ENCODE data around the gene CSNK1D.

Gene CSNK1D

DNA sequence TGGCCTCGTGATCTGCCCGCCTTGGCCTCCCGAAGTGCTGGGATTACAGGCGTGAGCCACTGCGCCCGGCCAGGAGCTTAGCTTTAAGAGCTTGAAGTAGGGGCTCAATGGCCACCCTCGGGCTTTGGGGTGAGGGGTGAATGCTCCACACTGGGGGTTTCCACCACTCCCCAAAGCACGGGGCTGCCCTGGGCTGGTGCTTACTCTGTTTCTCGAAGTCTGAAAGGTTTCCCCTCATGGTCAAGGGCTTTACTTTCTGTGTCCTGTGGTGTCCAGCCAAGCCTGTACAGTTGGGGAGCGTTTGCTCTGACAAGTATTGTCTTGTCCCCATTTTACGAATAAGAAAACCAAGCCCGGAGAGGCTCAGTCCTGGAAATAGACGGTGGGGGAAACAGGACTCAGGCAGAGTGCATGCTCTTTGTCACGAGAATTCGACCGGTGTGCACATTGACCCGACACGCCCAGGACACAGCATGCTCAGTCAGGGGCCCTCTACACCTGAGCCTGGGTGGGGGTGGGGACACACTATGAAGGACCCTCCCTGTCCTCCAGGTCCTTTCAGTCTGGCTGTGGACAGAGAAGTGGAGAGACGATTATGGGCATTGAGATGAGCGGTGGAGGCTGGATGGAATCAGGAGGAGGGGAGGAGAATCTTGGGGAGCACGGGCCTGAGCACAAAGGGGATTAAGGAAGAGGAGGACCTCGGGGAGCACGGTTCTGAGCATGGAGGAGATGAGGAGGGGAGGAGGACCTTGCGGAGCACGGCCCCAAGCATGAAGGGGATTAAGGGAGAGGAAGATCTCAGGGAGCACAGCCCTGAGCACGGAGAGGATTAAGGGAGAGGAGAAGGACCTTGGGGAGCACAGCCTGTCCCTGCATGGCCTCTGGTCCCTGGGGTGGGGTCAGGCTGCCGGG is 36.4 kb upstream of the CSNK1D start:
- no peak for DNase-seq

DNA sequence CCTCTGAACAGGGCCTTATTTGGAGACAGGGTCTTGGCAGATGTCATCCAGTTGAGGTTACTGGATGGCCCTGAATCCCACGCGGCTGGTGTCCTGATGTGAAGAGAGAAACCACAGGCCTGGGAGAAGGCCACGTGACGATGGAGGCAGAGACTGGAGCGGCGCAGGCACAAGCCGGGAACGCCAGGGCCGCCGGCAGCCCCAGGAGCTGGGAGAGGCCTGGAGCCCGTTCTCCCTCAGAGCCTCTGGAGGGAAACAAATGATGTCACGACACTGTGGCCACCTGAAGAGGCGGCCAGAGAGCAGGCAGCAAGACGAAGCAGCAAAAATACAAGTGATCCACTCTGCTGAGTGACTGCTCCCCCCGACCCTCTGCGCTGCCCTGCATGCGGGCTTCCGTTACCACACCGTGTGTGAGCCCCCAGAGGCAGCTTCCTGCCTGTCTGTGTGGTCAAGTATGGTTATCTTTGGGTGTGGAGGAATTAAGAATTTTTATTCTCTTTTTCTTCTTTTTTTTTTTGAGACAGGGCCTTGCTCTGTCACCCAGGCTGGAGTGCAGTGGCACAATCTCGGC is 32.3 kb upstream of the CSNK1D start:
- no peak for DNase-seq

DNA sequence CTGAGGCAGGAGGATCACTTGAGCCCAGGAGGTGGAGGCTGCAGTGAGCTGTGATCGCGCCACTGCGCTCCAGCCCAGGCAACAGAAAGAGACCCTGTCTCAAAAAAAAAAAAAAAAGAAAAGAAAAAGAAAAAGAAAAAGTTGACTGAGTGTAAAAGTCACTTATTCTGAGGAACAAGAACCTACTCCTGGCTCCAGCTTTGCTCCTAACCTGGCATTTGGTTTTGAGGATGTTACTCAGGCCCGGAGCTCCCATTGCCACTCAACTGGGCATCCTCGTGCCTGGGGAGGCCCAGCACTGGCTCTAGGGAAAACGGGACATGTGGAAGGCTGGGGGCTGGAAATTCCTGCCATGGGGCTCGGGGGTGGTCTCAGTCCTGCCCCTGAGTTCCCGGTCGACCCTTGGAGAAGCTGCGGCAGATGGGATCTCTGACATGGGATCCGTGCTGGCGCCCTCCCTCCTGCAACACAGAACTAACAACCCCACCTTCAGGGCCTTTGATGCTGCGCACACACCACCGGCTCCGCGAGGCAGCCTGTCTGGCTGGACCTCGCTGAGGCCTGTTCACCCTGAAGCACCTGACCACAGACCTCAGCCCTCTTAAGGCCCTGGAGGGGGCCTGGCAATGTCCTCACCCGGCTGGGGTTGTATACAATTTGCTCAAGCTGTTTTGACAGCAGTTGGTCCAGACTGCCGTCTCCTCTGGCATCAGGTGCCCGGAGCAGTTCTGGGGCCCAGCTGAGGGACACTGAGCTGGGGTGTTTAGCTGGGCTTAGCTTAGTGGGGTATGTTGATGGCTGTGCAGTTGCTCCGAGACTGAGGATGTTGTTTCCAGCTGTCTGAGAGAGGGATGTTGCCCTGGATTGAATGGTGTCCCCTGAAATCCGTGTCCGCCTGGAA is 31.6 kb upstream of the CSNK1D start:
- DNase-seq, result no peak

DNA sequence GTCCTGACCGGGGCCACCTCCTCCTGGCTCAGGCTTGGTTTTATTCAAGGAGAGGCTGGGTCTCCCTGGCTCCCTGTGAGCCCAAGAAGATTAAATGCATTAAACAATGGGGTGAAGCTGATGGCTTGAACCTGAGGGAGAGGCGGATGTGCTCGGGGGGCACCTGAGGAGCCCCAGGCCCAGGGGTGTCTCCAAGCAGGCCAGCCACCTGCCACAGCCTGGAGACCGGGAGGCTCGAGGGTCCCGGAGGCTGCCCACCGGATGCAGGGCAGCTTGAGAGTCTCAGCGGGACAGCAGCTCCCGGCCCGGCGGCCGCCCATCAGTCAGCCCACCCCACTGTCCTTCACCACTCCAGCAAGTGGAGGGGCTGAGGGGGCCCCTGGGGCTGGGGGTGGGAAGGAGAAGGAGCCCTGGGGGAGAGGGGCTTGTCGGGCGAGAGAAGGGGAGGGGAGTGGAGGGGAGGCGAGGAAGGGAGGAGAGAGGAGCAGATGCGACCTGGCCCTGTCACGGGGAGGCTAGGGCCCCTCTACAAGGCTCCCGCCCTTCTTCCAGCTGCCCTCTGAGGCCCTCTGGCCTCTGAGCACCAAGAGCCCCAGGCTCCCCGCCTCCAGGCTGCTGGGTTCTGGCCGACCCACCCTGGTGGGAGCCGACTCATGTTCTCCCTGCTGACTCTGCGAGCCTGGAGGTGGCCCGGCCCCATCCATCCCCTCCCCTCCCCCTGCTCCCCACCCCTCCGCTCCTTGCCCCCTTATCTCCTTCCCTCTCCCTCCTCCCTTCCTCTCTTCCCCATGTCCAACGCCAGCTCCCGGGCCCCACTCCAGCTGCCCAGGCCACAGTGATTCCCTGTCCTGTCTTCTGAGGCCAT is 30.7 kb upstream of the CSNK1D start:
- DNase-seq, result no peak

DNA sequence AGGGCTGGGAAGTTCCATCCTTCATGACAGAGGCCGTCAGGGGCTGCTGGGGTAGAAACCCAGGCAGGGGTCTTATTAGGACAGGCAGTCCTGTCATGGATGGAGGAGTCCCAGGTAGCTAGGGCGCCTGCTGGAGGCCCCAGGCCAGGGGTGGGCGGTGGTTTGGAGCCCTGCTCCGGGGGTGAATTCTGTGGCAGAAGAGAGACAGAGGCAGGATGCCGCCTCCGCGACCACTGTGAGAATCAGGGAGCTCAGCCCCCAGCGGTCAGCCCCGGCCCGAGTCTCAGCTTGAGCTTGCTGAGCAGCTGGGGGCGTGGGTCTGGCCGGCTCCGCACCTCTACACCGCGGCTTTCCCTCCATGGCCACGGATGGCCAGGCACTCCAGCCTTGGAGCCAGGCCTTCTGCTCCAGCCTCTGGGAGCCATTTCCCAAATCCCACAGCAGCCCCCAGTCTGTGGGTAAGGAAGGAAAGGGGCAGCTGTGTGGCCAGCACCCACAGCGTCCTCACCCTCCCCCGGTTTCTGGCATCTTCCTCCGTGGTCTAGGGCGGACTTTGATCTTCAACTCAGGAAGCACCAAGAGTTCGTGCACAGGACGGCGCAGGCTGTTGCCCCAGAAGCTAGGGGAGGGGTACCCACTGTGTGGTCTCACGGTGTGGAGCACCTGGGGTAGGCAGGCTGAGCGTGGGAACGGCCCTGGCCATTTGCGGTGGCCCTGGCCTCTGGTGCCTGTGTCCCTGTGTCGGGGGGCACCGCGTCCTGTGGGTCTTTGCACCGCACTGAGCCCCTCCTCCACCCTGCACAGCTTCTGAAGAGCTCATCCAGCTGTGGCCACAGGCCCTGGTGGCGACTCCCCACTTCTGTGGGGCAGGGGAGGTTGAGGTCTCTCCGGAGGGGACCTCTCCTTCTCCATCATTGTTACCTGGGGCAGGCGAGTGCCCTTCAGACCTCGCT is 29.8 kb upstream of the CSNK1D start:
- no peak for DNase-seq

DNA sequence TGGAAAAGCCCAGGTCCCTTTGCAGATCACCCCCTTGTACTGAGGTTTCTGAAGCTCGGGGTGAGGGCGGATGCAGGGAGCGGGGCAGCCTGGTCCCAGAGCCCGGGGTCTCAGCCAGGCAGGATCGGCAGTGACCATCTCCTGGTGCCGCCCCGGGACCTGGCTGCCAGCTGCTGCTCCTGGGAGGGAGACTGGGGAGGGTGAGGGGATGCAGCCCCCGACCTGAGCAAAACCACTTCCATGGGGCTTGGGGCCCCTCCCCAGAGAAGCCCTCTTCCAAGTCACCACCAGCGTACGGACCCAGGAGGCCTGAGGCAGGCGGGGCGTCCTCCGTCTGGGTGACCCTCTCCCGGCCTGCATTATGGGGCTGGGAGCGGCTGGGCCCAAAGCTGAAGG is 29.1 kb upstream of the CSNK1D start:
- no peak for DNase-seq

DNA sequence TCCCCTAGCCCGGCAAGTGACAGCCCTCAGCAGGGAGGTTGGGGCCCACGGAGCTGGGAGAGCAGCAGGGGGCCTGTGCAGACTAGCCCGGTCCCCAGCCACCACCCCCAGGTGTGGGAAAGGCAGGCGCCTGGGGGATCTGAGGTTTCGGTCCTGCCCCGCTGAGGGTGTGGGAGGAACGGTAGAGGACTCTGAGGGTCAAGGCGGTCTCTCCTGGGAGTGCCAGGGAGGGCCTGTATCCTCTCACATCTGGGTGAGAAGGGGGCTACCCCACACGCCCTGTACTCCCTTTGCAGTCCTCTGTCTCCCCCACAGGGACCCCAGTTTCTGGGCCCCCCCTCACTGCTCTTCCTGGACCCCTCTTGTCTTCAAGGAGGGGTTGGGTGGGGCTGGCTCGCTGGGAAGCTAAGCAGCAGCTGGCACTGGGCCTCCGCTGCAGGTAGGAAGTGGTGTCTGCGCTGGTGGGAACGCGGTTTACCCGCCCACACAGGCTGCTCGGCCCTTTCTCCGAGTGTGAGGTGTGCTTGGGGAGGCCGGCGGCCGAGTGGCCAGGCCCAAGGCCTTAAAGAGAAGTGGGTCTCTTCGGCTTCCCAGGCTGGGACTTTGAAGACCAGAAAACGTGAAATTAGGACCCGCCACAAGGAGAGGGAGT is 28.5 kb upstream of the CSNK1D start:
- no peak for DNase-seq

DNA sequence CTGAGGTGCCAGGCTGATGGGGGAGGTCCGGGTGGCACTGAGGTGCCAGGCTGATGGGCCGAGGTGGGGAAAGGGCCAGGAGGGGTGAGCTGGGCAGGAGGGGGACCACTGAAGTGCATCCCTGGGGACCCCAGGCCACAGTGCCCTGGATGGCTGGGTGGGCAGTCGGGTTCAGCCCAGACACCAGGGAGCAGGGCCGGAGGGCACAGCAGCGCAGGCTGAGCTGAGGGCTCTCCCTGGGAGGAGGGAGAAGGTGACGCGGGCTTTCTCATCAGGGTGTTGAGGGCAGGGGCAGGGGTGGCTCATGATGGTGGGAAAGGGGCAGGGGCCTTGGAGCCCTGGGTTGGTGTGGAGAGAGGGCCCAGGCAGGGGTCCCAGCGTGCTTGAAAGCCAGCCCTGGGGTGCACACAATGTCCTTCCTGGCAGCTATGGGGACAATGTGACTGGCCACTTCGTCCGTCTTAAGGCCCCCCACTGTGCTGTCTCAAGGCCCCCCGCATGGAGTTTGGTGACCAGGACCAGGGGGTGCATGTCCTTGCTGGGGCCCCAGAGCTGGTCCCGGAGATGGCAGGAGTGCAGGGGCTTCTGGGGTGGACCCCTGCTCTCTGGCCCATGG is 27.9 kb upstream of the CSNK1D start:
- no peak for DNase-seq

DNA sequence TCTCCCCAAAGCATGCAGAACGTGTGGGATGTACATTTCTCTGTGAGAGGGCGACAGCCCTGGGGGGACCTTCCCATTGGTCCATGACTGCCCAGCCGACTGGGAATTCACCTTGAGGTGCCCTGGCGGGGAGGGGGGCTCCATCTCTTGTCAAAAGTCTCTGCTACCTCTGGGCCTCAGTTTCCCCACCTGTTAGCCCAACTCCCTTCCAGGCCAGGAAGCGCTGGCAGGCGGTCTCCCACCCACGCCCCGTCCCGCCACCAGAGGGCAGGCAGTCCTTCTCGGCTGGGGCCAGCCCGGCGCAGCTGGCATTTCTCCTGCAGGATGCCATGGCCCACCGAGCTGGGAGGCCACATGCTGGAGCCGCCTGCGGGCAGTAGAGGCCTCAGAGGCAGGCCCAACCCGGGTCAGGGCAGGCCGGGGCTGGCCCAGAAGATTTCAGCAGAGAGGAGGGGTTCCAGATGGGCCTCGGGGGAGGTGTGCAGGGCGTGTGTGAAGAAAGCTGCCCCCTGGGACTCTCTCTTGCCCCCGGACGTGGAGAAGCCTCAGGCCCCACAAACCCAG is 27.3 kb upstream of the CSNK1D start:
- DNase-seq, result no peak

DNA sequence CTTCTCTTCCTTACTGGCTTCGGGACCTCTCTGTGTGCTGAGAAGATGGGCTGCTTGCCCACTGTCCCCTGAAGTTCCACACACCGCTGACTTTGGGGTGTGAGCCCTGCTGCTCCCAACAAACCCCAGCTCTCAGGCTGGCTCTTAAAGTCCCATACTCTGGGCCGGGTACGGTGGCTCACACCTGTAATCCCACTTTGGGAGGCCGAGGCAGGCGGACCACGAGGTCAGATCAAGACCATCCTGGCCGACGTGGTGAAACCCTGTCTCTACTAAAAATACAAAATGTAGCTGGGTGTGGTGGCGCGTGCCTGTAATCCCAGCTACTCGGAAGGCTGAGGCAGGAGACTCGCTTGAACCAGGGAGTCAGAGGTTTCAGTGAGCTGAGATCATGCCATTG is 26.7 kb upstream of the CSNK1D start:
- DNase-seq, result no peak

DNA sequence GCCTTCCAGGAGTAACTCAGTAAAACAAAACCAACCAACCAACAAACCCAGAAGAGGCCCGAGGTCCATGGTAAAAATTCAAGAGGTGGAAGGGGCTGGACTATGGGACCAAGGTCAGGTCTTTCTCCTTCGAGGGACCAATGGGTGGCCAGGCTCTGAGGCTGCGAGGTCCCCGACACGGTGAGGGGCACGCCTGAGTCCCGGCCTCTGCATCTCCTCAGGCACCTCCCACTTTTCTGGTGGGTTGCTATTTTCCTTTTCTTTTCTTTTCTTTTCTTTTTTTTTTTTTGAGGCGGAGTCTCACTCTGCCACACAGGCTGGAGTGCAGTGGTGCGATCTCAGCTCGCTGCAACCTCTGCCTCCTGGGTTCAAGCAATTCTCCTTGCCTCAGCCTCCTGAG is 26.0 kb upstream of the CSNK1D start:
- no peak for DNase-seq

DNA sequence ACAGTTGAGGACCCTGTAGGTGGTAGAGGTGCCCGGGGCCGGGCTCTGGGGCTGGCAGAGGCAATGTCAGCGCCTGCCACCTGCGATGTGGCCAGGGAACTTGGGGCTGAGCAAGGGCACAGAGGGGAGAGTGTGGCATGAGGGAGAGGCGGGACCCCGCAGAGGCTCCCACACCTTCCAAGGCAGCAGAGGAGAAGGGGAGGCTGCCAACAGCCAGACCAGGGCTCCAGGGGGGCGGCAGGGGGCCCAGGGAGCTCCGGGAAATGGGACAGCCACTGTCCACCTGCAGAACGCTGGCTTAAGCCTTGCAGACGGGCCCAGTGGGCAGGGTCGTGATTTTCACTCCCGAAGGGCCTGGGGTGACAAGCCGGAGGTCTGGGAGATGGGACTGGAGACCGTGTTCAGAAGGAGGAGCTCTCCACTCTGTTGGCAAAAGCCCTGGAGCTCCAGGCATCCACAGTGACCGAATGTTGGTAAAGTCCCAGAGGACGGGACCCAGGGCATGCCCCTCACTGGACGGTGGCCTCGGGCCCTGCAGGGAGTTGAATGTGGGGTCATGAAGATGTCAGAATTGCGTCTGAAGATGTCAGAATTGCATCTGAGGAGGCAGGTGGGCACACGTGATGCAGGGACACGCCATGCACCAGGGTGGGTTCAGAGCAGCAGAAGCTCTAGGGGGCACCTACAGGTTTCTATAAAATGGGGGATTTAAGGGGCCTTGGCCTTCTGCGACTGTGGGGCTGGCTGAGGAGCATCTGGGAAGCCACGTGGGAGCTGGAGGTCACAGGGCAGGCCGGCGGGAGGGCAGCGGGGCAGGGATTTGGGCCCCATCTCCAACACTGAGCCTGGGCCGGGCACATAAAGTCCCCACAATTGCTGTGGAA is 25.3 kb upstream of the CSNK1D start:
- DNase-seq, result no peak

DNA sequence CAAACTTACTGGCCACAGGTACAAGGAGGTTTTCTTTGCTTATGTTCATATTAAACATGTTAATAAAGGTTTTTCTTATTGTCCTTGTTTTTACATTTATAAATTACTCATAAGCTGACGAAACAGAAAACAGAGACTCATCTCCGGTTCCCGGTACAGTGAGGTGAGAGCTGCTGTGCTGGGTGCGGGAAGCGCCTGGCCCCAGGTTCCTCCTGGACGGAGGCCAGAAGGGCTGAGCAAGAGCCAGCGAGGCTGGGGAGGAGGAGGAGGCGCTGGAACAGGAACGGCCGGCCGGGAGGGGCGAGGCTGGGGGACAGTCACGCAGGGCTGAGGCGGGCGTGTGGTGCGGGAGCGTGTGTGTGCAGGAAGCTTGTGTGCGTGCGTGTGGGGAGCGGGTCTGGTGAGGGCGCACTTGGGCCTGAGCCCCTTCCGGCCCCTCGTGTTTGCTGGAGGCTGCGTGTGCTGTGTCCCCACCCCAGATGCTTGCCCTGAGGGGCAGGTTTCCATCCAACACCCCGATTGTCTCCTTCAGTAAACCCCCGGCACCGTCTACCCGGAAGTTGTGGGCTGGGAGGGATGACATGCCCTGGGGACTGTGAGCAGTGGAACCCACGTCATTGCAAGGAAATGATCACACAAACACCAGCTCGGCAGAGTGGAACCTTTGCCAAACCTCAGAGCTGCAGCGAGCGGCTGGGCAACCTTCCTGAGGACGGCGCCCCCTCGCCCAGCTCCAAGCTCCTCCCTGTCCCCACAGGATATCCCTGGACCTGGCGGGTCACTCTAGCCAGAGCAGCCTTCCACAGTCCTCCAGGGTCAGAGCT is 24.4 kb upstream of the CSNK1D start:
- peak; percentile 14 for DNase-seq

DNA sequence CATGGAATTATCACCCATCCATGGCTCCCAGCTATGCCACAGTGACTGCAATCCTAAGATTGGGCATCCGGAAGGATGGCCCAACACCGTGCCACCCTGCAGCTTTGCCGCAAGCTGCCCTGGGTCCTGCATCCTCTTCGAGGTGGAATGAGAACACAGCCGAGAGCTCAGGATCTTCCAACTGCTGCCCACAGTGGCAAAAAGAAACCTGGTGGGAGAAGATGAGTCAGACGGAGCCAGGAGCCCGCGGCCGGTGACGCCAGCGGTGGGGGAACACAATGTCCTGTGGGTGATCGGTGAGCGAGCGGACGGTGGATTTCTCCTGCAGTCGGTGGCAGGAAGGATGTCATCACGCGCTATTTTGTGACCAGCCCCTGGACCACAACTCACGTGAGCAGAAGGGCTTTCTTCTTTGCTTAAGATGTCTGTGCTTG is 23.8 kb upstream of the CSNK1D start:
- no peak for DNase-seq

DNA sequence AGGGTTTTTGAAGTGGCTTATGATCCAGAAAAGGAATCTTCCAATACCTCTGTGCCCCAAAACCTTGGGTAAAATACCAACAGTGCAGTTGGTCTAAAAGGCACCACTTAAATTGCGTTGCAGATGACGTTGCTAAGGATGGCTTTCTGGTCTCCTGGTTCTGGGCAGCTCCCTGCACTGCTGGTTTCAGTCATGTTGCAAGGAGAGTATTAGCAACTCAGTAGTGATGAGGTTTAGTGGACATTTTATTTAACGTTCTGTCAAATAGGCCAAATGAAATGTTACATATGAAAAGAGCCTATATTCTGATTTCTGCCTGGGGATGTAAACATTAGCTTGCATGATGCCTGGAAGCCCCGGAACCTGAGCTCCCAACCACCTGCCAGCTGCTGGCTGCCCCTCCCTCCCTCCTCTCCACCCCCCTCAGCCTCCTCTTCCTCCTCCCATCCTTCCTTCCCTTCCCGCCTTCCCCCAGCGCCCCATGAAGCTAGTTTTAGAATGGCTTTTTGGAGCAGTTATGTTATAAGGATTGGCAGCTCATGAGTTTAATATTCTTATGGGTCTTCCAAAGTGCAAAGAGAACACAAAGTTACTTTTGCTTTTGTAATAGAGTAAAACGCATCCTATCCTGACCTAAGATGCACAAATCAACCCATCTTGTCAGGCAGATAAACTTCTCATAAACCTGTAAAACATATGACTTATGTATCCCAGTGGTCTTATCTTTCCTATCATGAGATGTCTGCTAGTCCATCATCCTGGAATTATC is 23.2 kb upstream of the CSNK1D start:
- DNase-seq, result no peak

DNA sequence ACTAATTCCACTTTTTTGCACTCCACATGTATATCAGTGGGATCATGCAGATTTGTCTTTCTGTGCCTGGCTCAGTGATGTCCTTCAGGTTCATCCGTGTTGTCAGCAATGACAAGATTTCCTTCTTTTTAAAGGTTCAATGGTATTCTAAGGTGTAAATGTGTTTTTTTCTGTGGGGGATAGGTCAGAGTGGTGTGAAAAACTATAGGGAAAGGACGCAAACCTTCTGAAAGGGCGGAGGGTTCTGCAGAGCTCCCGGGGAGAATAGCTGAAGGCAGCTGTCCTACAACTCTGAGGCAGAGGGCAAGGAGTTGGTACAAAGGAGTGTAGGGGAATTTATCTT is 21.9 kb upstream of the CSNK1D start:
- no peak for DNase-seq

DNA sequence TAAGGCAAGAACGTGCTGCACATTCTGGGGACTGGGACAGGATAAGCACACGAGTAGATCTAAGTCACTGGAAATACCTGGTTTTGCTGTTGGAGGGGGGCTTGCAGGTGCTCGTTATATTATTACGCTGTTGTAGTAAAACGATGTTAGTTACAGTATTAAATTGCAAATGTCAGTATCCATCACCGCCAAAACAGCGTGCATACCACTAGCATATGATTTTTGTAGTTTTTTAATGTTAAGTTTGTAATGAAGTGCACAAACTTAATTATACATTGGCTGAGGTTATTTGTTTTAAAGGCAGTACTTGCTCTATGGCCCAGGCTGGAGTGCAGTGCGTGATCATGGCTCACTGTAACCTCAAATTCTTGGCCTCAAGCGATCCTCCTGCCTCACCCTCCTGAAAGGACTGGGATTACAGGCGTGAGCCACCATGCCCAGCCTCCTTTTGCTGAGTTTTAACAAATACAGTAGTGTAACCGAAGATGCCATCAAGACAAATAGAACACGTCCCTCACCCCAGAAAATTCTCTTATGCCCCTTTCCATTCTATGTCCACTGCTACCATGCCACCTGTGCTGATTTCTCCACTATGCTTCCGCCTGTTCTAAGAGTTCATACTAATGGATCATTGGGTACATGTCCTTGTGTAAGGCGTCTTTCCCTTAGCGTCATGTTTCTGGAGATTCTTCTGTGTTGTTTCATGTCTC is 20.7 kb upstream of the CSNK1D start:
- no peak for DNase-seq

Data from NCI-H446 treated with DMSO at 0.1 percent for 48 hours (cell line).